ENCODE data around the gene PACC1.

The PACC1 gene

DNA sequence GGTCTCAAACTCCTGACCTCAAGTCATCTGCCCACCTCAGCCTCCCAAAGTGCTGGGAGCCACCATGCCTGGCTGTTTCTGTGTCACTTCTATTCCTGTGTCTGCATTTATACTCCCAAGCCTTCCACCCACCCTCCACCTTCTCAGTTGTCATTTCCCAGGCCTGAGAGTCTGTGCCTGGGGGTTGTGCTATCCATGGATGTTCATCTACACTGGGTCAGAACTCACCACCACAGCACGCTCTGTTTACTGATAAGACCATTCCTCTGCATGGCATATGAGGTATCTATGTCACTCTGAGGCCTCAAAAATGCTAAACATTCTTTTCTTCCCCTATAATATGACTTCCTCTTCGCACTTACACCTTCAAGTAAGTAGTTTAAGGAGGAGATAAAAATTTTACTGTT lies 24.1 kb upstream of the PACC1 start:
- no peaks in the 10 kb centered on the region for H3K9me2 ChIP-seq (replicated peaks; ENCODE audit: control insufficient read depth, low read length)
- H3K4me2 ChIP-seq (ENCODE audit: low read length), result no peak overlapping the region
- H3K4me1 ChIP-seq (ENCODE audit: control insufficient read depth, low read length), result peaks cover 8% of the 10 kb centered on the region
- no peak for TF ChIP-seq EZH2phosphoT487 (IDR thresholded peaks at IDR 0.05; ENCODE audit: borderline replicate concordance, low read length)
- TF ChIP-seq, protein P1, sequence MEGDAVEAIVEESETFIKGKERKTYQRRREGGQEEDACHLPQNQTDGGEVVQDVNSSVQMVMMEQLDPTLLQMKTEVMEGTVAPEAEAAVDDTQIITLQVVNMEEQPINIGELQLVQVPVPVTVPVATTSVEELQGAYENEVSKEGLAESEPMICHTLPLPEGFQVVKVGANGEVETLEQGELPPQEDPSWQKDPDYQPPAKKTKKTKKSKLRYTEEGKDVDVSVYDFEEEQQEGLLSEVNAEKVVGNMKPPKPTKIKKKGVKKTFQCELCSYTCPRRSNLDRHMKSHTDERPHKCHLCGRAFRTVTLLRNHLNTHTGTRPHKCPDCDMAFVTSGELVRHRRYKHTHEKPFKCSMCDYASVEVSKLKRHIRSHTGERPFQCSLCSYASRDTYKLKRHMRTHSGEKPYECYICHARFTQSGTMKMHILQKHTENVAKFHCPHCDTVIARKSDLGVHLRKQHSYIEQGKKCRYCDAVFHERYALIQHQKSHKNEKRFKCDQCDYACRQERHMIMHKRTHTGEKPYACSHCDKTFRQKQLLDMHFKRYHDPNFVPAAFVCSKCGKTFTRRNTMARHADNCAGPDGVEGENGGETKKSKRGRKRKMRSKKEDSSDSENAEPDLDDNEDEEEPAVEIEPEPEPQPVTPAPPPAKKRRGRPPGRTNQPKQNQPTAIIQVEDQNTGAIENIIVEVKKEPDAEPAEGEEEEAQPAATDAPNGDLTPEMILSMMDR (IDR thresholded peaks at IDR 0.05; ENCODE audit: low read depth, low read length, poor library complexity, severe bottlenecking), result no peak
- H3K27me3 ChIP-seq (ENCODE audit: control insufficient read depth, low read length), result no peaks in the 10 kb centered on the region
- H3K36me3 ChIP-seq (ENCODE audit: control insufficient read depth, low read length), result no peaks in the 10 kb centered on the region
- H3K4me3 ChIP-seq (ENCODE audit: low read length), result no peak overlapping the region
- H3F3A ChIP-seq (ENCODE audit: control insufficient read depth, insufficient read depth), result no peaks in the 10 kb centered on the region
- no peaks in the 10 kb centered on the region for H3K9me3 ChIP-seq (ENCODE audit: control insufficient read depth, insufficient read depth, low read length)
- no peaks in the 10 kb centered on the region for H4K20me1 ChIP-seq (ENCODE audit: control insufficient read depth, insufficient read depth, low read depth, low read length)
- H3K79me2 ChIP-seq (ENCODE audit: control insufficient read depth, low read length), result peaks cover 42% of the 10 kb centered on the region
- H3K27ac ChIP-seq (ENCODE audit: low read depth, low read length), result no peak overlapping the region

DNA sequence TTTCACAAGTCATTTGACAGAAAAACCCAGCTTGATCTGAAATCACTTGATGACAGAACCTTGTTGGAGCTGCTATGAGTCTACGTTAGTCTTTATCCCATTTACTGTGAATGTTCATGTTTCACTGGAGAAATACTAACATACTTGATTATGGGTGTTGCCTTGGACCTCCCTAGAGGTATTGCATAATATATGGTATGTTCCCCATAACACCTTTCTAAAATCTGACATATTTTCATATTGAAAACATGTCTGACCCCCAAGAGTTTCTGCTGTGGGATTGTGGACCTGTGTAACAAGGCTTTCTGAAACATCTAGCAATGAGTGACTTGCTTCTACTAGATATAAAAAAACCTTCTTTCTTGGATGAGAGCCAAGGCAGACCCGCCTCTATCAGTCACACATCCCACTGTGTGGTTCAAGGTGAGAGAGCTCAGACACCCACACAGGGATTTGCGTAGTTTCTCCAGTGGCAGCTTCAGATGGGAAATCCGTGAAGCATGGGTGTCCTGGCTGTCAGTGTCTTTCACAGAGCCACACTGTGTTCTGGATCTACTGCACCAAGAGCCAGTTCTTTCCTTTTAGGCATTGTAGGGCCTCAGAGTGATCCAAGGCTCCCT lies 22.6 kb upstream of the PACC1 start:
- Histone ChIP-seq H3K27ac (ENCODE audit: low read depth, low read length) (no peak overlapping the region), H3K79me2 (ENCODE audit: control insufficient read depth, low read length) (peaks cover 51% of the 10 kb centered on the region), H4K20me1 (ENCODE audit: control insufficient read depth, insufficient read depth, low read depth, low read length) (no peaks in the 10 kb centered on the region), H3K4me1 (ENCODE audit: control insufficient read depth, low read length) (peaks cover 17% of the 10 kb centered on the region), H3F3A (ENCODE audit: control insufficient read depth, insufficient read depth) (no peaks in the 10 kb centered on the region), H3K9me2 (replicated peaks; ENCODE audit: control insufficient read depth, low read length) (no peaks in the 10 kb centered on the region), H3K9me3 (ENCODE audit: control insufficient read depth, insufficient read depth, low read length) (no peaks in the 10 kb centered on the region), H3K36me3 (ENCODE audit: control insufficient read depth, low read length) (no peaks in the 10 kb centered on the region), H3K4me3 (ENCODE audit: low read length) (no peak overlapping the region), H3K4me2 (ENCODE audit: low read length) (no peak overlapping the region), H3K27me3 (ENCODE audit: control insufficient read depth, low read length) (no peaks in the 10 kb centered on the region)
- TF ChIP-seq, protein P1 (IDR thresholded peaks at IDR 0.05; ENCODE audit: low read depth, low read length, poor library complexity, severe bottlenecking), result no peak
- no peak for TF ChIP-seq EZH2phosphoT487 (IDR thresholded peaks at IDR 0.05; ENCODE audit: borderline replicate concordance, low read length)

DNA sequence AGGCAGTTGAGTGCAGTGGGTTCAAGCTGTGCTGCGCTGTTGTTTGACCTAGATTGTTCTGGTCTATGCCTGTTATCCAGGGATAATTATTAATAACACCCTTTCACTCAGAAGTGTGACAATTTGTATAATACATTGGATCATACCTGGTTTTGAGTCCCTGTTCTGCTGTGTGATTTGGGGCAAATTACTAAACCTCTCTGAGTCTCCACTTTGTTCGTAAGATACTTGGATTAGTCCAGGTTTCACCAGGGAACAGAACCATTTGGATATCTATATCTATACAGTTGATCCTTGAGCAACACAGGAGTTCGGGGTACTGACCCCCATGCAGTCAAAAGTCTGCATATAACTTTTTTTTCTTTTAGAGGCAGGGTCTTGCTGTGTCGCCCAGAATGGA lies 20.3 kb upstream of the PACC1 start:
- Histone ChIP-seq H3K27me3 (ENCODE audit: control insufficient read depth, low read length) (no peaks in the 10 kb centered on the region), H3F3A (ENCODE audit: control insufficient read depth, insufficient read depth) (no peaks in the 10 kb centered on the region), H3K9me2 (replicated peaks; ENCODE audit: control insufficient read depth, low read length) (no peaks in the 10 kb centered on the region), H3K4me3 (ENCODE audit: low read length) (no peak overlapping the region), H3K27ac (ENCODE audit: low read depth, low read length) (no peak overlapping the region), H4K20me1 (ENCODE audit: control insufficient read depth, insufficient read depth, low read depth, low read length) (no peaks in the 10 kb centered on the region), H3K79me2 (ENCODE audit: control insufficient read depth, low read length) (peaks cover 43% of the 10 kb centered on the region), H3K4me1 (ENCODE audit: control insufficient read depth, low read length) (peaks cover 23% of the 10 kb centered on the region), H3K36me3 (ENCODE audit: control insufficient read depth, low read length) (no peaks in the 10 kb centered on the region), H3K4me2 (ENCODE audit: low read length) (no peak overlapping the region), H3K9me3 (ENCODE audit: control insufficient read depth, insufficient read depth, low read length) (no peaks in the 10 kb centered on the region)
- TF ChIP-seq EZH2phosphoT487 (IDR thresholded peaks at IDR 0.05; ENCODE audit: borderline replicate concordance, low read length), result no peak
- TF ChIP-seq, protein P1 (IDR thresholded peaks at IDR 0.05; ENCODE audit: low read depth, low read length, poor library complexity, severe bottlenecking), result no peak
